ENCODE measurements around the gene PLA2R1.

The PLA2R1 gene

GRCh38 chr2:159895258-159896065 is 167.0 kb downstream of the PLA2R1 start:
- no peak for DNase-seq (ENCODE audit: low spot score)

DNA sequence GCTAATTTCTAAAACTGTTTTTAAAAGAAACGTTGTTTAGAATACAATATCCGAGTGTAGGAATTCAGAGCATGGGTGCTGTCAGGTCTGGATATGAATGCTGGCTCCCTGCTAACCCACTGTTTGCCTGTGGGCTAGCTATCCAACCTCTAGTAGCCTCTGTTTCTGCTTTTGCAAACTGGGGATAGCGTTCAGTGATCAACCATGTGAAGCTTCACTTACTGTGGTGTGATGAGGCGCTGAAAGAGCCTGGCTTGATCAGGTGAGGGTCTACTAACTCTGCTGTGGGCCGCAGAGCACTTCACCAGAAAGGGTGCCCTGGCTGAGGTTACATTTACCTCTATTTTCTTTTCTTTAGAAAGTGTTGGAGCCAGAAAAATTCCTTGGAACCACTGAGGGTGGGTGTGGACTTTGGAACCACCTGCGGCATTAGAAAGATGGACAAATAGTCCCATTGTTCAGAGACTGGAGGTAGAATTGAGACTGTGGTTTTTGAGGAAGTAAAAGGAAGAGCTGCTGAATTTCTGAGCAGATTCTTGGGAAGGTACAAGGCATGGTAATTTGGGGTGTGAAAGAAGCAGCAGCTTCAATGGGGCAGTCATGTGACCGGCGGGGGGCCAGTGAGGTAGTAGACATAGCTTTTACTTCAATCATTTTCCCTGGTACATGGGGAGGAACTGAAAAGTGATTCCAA is 168.1 kb downstream of the PLA2R1 start:
- no peak for DNase-seq (ENCODE audit: low spot score)

- DNase-seq (ENCODE audit: low spot score): no peak
Observed at GRCh38 chr2:159892990-159893810, 169.2 kb downstream of the PLA2R1 start.

- no peak for DNase-seq (ENCODE audit: low spot score)
Observed at GRCh38 chr2:159891917-159892730, 170.3 kb downstream of the PLA2R1 start.

DNA sequence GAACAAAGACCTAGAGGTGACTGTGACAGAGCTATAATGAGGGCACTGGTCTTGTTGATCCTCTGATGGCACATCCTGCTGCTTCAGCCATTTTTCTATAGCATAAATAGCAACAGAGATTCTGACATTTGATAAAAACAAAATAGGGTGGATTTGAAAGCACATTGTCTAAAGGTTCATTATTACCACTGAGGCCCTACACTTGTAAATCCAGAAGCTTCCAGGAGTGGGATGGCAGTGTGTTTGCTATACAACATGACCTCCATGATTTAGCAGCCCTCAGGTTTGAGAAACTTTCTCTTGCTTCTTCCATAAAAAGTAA is 171.2 kb downstream of the PLA2R1 start:
- no peak for DNase-seq (ENCODE audit: low spot score)

DNA sequence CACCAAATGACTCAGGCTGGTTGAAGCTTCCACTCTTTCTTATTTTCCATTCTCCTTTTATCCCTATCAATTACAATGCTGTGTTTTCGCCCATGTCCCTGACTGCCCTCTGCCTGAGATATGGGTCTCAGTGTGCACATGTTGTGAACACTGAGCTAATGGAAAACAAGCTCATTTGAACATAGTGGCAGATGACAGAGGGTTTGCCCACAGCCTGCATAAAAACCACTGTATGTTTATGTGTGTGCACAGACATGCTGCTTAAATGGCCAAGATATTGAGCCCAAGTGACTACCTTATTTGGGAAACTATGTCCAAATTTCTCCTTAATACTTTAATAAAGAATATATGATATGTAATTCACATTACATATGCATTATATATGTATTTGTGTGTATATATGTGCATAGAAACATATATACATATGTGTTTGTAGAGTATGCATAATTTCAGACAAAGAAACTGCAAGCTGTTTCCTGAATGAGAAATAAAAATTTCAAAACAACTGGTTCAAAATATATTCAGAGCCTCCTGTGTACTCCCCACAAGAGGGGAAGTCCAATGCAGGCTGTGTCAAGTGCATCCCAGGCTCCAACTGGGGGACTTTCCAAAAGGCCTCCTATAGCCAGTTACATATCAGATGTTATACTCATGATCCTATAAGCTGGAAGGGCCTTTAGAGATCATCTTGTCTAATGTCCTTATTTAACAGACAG is 171.7 kb downstream of the PLA2R1 start:
- DNase-seq (ENCODE audit: low spot score): no peak

- DNase-seq (ENCODE audit: low spot score): no peak
Observed at GRCh38 chr2:159882130-159882745, 180.2 kb downstream of the PLA2R1 start.

Data from HuH-7.5 (cell line).